Transverse colon (tissue), 4 donors: ENCODE results near the gene DNAH2. TPM values are rescaled to one million over a fixed set of nuclear protein-coding genes. Genes with fewer than 3 reads are reported as not detected.
A peak's percentile ranks its signal among the peaks of the same experiment; 100 is the strongest.
"Not testable (repeated sequence)": the region's sequence is repeated elsewhere in the genome, so short reads cannot be mapped to it uniquely, and the experiment has no call there.

ENCODE experiments used
- DNase-seq: peaks from one replicate; pipeline ENCODE4 v3.0.0-alpha.2; 2019
- H3K27ac ChIP-seq, 4 donors: fragments of 200-600 bp; sonication (generic); 2 replicates each; pipeline ENCODE4 v1.5.1; 2016 to 2018; ENCODE audit warnings: inconsistent platforms in 4 of 4
- H3K27me3 ChIP-seq: fragments of 200-600 bp; sonication (generic); 2 replicates; pipeline ENCODE4 v1.5.1; 2017; ENCODE audit warnings: inconsistent platforms
- H3K36me3 ChIP-seq, 4 donors: fragments of 200-600 bp; sonication (generic); 2 replicates each; pipeline ENCODE4 v1.5.1; 2017 to 2019; ENCODE audit warnings: inconsistent platforms in 4 of 4
- H3K4me1 ChIP-seq, 4 donors: fragments of 200-600 bp; sonication (generic); 2 replicates each; pipeline ENCODE4 v1.5.1; 2017 to 2020; ENCODE audit warnings: inconsistent platforms in 4 of 4
- H3K4me3 ChIP-seq, 4 donors: fragments of 200-600 bp; sonication (generic); 1 replicate in 1 of 4; 2 replicates in 3 of 4; pipeline versions ENCODE4 v1.5.1 to v1.6.1; 2017 to 2019; ENCODE audit warnings: inconsistent platforms in 4 of 4
- H3K9me3 ChIP-seq, 2 donors: fragments of 200-600 bp; sonication (generic); 2 replicates each; pipeline ENCODE4 v1.5.1; 2017 to 2019; ENCODE audit warnings: inconsistent platforms in 2 of 2
- CTCF ChIP-seq, 5 experiments: fragments of 200-600 bp in 3 of 5; fragments of 450-650 bp in 2 of 5; sonication (generic) in 3 of 5; IDR thresholded peaks; 1 replicate in 2 of 5; 2 replicates in 3 of 5; pipeline ENCODE4 v1.5.1; 2016 to 2017; ENCODE audit warnings: antibody characterized with exemption in 5 of 5, inconsistent platforms in 3 of 5, mild to moderate bottlenecking in 2 of 5, moderate library complexity in 1 of 5
- EP300 ChIP-seq: sonication (generic); formaldehyde crosslinking; IDR thresholded peaks from one replicate; pipeline ENCODE4 v1.6.1; 2017; ENCODE audit warnings: antibody characterized with exemption, low read depth
- POLR2A ChIP-seq: fragments of 450-650 bp; IDR thresholded peaks from one replicate; pipeline ENCODE4 v1.6.1; 2016; ENCODE audit warnings: antibody characterized with exemption, mild to moderate bottlenecking, moderate library complexity
- POLR2AphosphoS5 ChIP-seq, 3 donors: sonication (generic); formaldehyde crosslinking; IDR thresholded peaks; one replicate each; pipeline ENCODE4 v1.6.1; 2016; ENCODE audit warnings: antibody characterized with exemption in 3 of 3
- WGBS, 2 donors: methylation state at CpG; one replicate each; pipeline ENCODE4 v1.1.5; 2018; ENCODE audit warnings: low coverage in 1 of 2; 5-methylcytosine and 5-hydroxymethylcytosine counted together
- in situ Hi-C, 4 donors: fragments of 200-750 bp; cut with MboI; loops; one replicate each; pipeline versions ENCODE4 v1.15.0 to v1.15.1; 2017; ENCODE audit warnings: low sequenced_read_pairs in 3 of 4, low pct_ligation_motif_present in 1 of 4, low pct_unique_long_range_greater_than_20kb in 1 of 4
- intact Hi-C: fragments of 100-400 bp; cut with DNase I; formaldehyde crosslinking; loops from one replicate; pipeline ENCODE4 v1.15.1; 2023; ENCODE audit warnings: low total_unique reads
- total RNA-seq, 4 donors: library from RNA; depleted of rRNA; stranded (reverse); fragments of >200 nt; gene quantifications; one replicate each; pipeline ENCODE4 v1.1.0, GENCODE V29; 2016

Gene DNAH2
- total RNA-seq, 4 donors from 2014 or later, result under 0.01 to 0.55 (median 0.18) TPM

- no peaks in the 10 kb centered on the region for H3K9me3 ChIP-seq
- TF ChIP-seq POLR2AphosphoS5 (IDR thresholded peaks at IDR 0.05) (no peak), EP300 (no peak), POLR2A (no peak), CTCF (IDR thresholded peaks at IDR 0.05) (no peak)
- H3K4me1 ChIP-seq, result peaks cover 23 to 40% (median 30%) of the 10 kb centered on the region in 4 donors
- H3K36me3 ChIP-seq, result peaks cover 0 to under 1% (median 0%) of the 10 kb centered on the region in 4 donors
- no peaks in the 10 kb centered on the region for H3K27me3 ChIP-seq
- peak overlapping the region in 2 of 4 donors; percentile 90 to 97 for H3K27ac ChIP-seq
- DNase-seq, result no peak
- peak overlapping the region in 2 of 4 donors; percentile 50 to 62 for H3K4me3 ChIP-seq
- intact Hi-C loops, result loop anchor here (5.0 to 10.0 kb wide), 2 partner anchors 33 to 114 kb away; no protein-coding TSS in a partner anchor
- 82 to 90% methylated on average over 2 to 8 of the region's 8 CpGs for WGBS, 2 donors
- in situ Hi-C loops, result loop anchor here in 2 of 4 donors (25.0 kb wide), 1 partner anchor 128 kb away; no protein-coding TSS in a partner anchor
Measured at GRCh38 chr17:7859028-7859427, 141.5 kb downstream of the DNAH2 start.

DNA sequence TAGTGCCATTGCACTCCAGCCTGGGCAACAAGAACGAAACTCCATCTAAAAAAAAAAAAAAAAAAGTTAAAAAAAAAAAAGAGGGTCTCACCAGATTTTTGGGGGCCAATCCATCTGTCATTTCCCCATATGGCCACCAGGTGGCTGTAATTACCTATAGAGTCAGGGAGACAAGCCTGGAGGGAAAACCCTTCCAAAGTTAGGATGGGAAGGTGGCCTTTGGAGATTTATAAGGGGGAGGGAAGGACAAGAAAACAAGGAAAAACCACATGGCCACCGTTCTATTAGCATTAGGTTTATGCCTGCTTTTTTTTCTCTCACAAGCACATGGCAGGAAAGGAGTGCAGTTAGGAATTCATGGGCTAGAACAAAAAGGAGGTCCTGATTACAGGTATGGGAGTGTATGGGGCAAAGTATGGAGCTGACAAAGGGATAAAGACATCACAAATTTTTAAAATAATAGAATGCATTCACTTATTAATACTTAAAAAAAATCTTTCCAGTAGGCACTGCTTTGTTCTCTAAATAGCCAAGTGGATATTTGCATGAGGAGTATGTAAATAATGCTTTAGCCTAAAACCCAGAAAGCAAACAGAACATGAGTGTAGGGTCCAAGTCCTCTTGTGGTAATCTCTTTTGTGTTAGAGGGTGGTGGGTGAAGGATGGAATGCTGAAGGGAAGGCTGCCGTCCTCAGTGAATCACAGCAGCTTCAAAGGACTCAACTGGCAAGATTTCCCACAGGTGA is 145.3 kb downstream of the DNAH2 start:
- Histone ChIP-seq H3K9me3 (no peaks in the 10 kb centered on the region), H3K4me1 (peaks cover 6 to 27% (median 15%) of the 10 kb centered on the region in 4 donors), H3K4me3 (no peak overlapping the region), H3K27me3 (no peaks in the 10 kb centered on the region), H3K27ac (no peak overlapping the region), H3K36me3 (no peaks in the 10 kb centered on the region)
- WGBS, 2 donors, result 0 to 30% methylated on average over 1 to 3 of the region's 3 CpGs
- intact Hi-C loops (loop anchor here (5.0 to 10.0 kb wide), 2 partner anchors 62 to 124 kb away; partner anchors contain the start of gene KCNAB3), in situ Hi-C loops (loop anchor here in 2 of 4 donors (25.0 kb wide), 1 partner anchor 124 kb away; no protein-coding TSS in a partner anchor)
- DNase-seq, result peak; percentile 31
- TF ChIP-seq POLR2AphosphoS5 (IDR thresholded peaks at IDR 0.05), result no peak
- TF ChIP-seq CTCF (IDR thresholded peaks at IDR 0.05), result peak; percentile 81 to 94 (median 86)
- TF ChIP-seq POLR2A, result no peak

DNA sequence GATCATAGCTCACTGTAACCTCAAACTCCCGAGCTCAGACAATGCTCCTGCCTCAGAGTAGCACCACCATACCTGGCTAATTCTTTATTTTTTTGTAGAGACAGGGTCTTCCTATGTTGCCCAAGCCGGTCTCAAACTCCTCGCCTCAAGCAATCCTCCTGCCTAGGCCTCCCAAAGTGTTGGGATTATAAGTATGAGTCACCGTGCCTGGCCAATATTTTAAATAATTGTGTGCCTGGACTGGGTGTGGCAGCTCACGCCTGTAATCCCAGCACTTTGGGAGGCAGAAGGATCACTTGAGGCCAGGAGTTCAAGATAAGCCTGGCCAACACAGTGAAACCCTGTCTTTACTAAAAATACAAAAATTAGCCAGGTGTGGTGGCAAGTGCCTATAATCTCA is 146.8 kb downstream of the DNAH2 start:
- not testable (repeated sequence) for H3K4me3 ChIP-seq, H3K27ac ChIP-seq, DNase-seq, H3K36me3 ChIP-seq, H3K27me3 ChIP-seq, H3K9me3 ChIP-seq
- in situ Hi-C loops, result loop anchor here in 2 of 4 donors (25.0 kb wide), 1 partner anchor 123 kb away; no protein-coding TSS in a partner anchor
- peaks cover 0 to 23% (median 8%) of the 10 kb centered on the region in 4 donors for H3K4me1 ChIP-seq
- intact Hi-C loops, result loop anchor here (5.0 to 10.0 kb wide), 2 partner anchors 60 to 123 kb away; partner anchors contain the start of gene KCNAB3
- WGBS, 2 donors, result 57 to 90% methylated on average over 2 to 5 of the region's 5 CpGs

DNA sequence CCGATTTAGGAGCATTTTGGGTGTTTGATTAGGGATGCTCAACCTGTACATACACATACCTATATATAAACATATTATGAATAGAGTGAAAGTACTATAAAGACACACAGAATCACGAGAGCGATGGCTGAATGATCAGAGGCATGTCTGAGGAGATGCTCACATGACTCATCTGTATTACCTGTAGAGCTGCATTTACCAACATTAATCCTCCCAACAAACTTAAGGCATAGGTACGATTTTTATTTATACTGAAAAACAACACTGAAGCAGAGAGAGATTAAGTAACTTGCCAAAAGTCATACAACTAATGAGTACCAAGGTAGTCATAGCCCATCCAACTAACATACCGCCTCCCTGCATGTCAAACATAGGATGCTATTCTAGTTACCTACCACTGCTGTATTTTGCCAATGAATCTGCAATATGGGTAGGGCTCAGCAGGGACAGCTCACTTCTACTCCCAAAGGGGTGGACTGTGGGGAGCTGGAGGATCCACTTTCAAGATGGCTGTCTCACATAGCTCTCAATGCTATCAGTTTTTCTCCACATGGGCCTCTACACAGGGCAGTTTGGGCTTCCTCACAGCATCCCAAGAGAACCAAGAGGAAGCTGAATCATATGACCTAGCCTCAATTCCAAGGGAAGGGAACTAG is 147.6 kb downstream of the DNAH2 start:
- DNase-seq, result no peak
- intact Hi-C loops, result loop anchor here (5.0 to 10.0 kb wide), 2 partner anchors 60 to 122 kb away; partner anchors contain the start of gene KCNAB3
- Histone ChIP-seq H3K4me1 (peaks cover 0 to 23% (median 8%) of the 10 kb centered on the region in 4 donors), H3K4me3 (no peak overlapping the region), H3K9me3 (no peaks in the 10 kb centered on the region), H3K27ac (no peak overlapping the region), H3K27me3 (no peaks in the 10 kb centered on the region), H3K36me3 (no peaks in the 10 kb centered on the region)
- no peak for TF ChIP-seq POLR2A
- no peak for TF ChIP-seq EP300
- TF ChIP-seq CTCF (IDR thresholded peaks at IDR 0.05), result no peak
- WGBS, 2 donors, result 87 to 91% methylated on average over 5 of the region's 5 CpGs
- in situ Hi-C loops, result loop anchor here in 2 of 4 donors (25.0 kb wide), 1 partner anchor 122 kb away; no protein-coding TSS in a partner anchor
